K562 (cell line): Measurements from ENCODE around the gene SSR4. TPM values are rescaled to one million over a fixed set of nuclear protein-coding genes. Genes with fewer than 3 reads are reported as not detected.

Experiments used
- ATAC-seq: fragments of 200-7000 bp; cut with Tn5 transposase; 3 replicates; pipeline ENCODE4 v1.9.1; 2020; ENCODE audit warnings: moderate library complexity
- BruUV-seq: library from RNA; stranded (reverse); fragments of 400-500 nt; replicated peaks from 2 replicates; lab custom pipeline; 2021; lab: Mats Ljungman, UMichigan
- CTCF ChIA-PET: fragments of 300-600 bp; formaldehyde crosslinking; extraction: SDS; loops from one replicate; lab custom pipeline; 2021; ENCODE audit warnings: low intra/inter-chr PET ratio; lab: Yijun Ruan, JAX
- POLR2A ChIA-PET: fragments of 300-600, 350-650 bp; sonication (Branson Sonifier 250); formaldehyde crosslinking; extraction: SDS; loops from one replicate; lab custom pipeline; 2021; ENCODE audit warnings: antibody characterized with exemption, inconsistent platforms; lab: Yijun Ruan, JAX
- DNase-seq, 4 experiments: peaks; one replicate each; pipeline versions ENCODE4 v3.0.0 to v3.0.0-alpha.2; 2011 to 2018; ENCODE audit warnings: low spot score in 3 of 4, mixed read lengths in 3 of 4; ENCODE audit errors: extremely low read depth in 1 of 4
- FAIRE-seq: peaks from 2 replicates; lab custom pipeline; 2011; peaks lifted over from hg19 to GRCh38; lab: Jason Lieb, UNC
- H2AFZ ChIP-seq: 2 replicates; pipeline ENCODE4 v1.6.0; 2011; ENCODE audit warnings: low read depth, low read length, control low read depth, inconsistent platforms
- H3K27ac ChIP-seq: fragments of 200-600 bp; 3 replicates; pipeline ENCODE4 v1.8.0; 2011; ENCODE audit warnings: low read depth, mild to moderate bottlenecking, control low read depth, inconsistent platforms, low read length, moderate library complexity, mixed read lengths; ENCODE audit errors: extremely low read depth
- H3K27me3 ChIP-seq, 2 experiments: fragments of 300-600 bp in 1 of 2; 2 replicates in 1 of 2; 3 replicates in 1 of 2; pipeline versions ENCODE4 v1.6.0 to v1.8.0; 2011; ENCODE audit warnings: inconsistent platforms in 2 of 2, low read length in 2 of 2, mild to moderate bottlenecking in 1 of 2, mixed read lengths in 1 of 2, moderate library complexity in 1 of 2; ENCODE audit not compliant: control insufficient read depth in 2 of 2, insufficient read depth in 2 of 2
- H3K36me3 ChIP-seq: fragments of 300-600 bp; 3 replicates; pipeline ENCODE4 v1.8.0; 2011; ENCODE audit warnings: mild to moderate bottlenecking, low read length, inconsistent platforms; ENCODE audit not compliant: control insufficient read depth, insufficient read depth
- H3K4me1 ChIP-seq, 2 experiments: fragments of 200-600 bp in 1 of 2; replicated peaks in 1 of 2; 2 replicates in 1 of 2; 3 replicates in 1 of 2; pipeline versions ENCODE4 v1.5.1 to v1.8.0; 2011; ENCODE audit warnings: inconsistent platforms in 2 of 2, low read length in 2 of 2, mild to moderate bottlenecking in 1 of 2, mixed read lengths in 1 of 2, moderate library complexity in 1 of 2; ENCODE audit not compliant: control insufficient read depth in 2 of 2, insufficient read depth in 2 of 2
- H3K4me2 ChIP-seq: 2 replicates; pipeline ENCODE4 v1.6.1; 2011; ENCODE audit warnings: low read length, control low read depth, inconsistent platforms, mixed read lengths; ENCODE audit not compliant: insufficient read depth
- H3K4me3 ChIP-seq: fragments of 200-600 bp; sonication (generic), shearing (Covaris generic); 2 replicates; pipeline ENCODE4 v1.5.1; 2016; ENCODE audit warnings: control low read depth, inconsistent platforms
- H3K79me2 ChIP-seq: fragments of 200-600 bp; 3 replicates; pipeline ENCODE4 v1.8.0; 2011; ENCODE audit warnings: low read length, inconsistent platforms; ENCODE audit not compliant: control insufficient read depth, insufficient read depth
- H3K9ac ChIP-seq, 2 experiments: 2 replicates each; pipeline versions ENCODE4 v1.6.0 to v1.6.1; 2011; ENCODE audit warnings: low read depth in 2 of 2, low read length in 2 of 2, control low read depth in 1 of 2, inconsistent platforms in 1 of 2, mild to moderate bottlenecking in 1 of 2, mixed read lengths in 1 of 2; ENCODE audit not compliant: insufficient read depth in 1 of 2
- H3K9me1 ChIP-seq: one replicate; pipeline ENCODE4 v1.6.0; 2011; ENCODE audit warnings: inconsistent platforms, mild to moderate bottlenecking, low read length, moderate library complexity; ENCODE audit not compliant: control insufficient read depth, insufficient read depth
- H3K9me3 ChIP-seq: replicated peaks from 2 replicates; pipeline ENCODE4 v1.5.1; 2011; ENCODE audit warnings: low read depth, low read length, inconsistent platforms; ENCODE audit not compliant: control insufficient read depth, insufficient read depth
- H4K20me1 ChIP-seq: replicated peaks from 2 replicates; pipeline ENCODE4 v1.6.1; 2011; ENCODE audit warnings: low read length, inconsistent platforms, mixed read lengths; ENCODE audit not compliant: control insufficient read depth, insufficient read depth
- CREBBP ChIP-seq: IDR thresholded peaks from one replicate; pipeline ENCODE4 v1.6.1; 2012; ENCODE audit warnings: low read depth, mild to moderate bottlenecking, control low read depth, inconsistent platforms, low read length
- POLR2A ChIP-seq: fragments of 450-650 bp; conservative IDR thresholded peaks from 2 replicates; pipeline ENCODE4 v1.6.1; 2016
- POLR2AphosphoS5 ChIP-seq: IDR thresholded peaks from 2 replicates; pipeline ENCODE4 v1.6.1; 2011; ENCODE audit warnings: mild to moderate bottlenecking, low read depth, low read length, moderate library complexity; ENCODE audit not compliant: control insufficient read depth, insufficient read depth
- SETDB1 ChIP-seq: IDR thresholded peaks from one replicate; pipeline ENCODE4 v1.6.1; 2012; ENCODE audit warnings: low read length, control low read depth, inconsistent platforms
- TOE1 ChIP-seq, 2 experiments: fragments of 450-650 bp in 1 of 2; sonication (generic) in 1 of 2; formaldehyde crosslinking in 1 of 2; IDR thresholded peaks; 2 replicates each; pipeline versions ENCODE4 v1.7.1 to v1.8.0; 2016 to 2022; ENCODE audit warnings: borderline replicate concordance in 2 of 2, mild to moderate bottlenecking in 2 of 2, antibody characterized with exemption in 1 of 2, inconsistent platforms in 1 of 2, low read depth in 1 of 2, missing genetic modification reagents in 1 of 2, moderate library complexity in 1 of 2
- ZFX ChIP-seq: sonication (generic); formaldehyde crosslinking; IDR thresholded peaks from 2 replicates; pipeline ENCODE4 v1.8.0; 2022; ENCODE audit warnings: mild to moderate bottlenecking, missing genetic modification reagents, moderate library complexity
- ZNF24 ChIP-seq: fragments of 450-650 bp; IDR thresholded peaks from 2 replicates; pipeline ENCODE4 v1.6.1; 2016
- ZNF644 ChIP-seq: fragments of 200-800 bp; sonication (Bioruptor generic); IDR thresholded peaks from 2 replicates; pipeline ENCODE4 v1.6.1; 2016; ENCODE audit warnings: low read depth, missing genetic modification characterization, missing compliant biosample characterization
- ZNF830 ChIP-seq: fragments of 250-450 bp; sonication (Bioruptor Pico); IDR thresholded peaks from 2 replicates; pipeline ENCODE4 v1.5.0; 2021; ENCODE audit warnings: mild to moderate bottlenecking
- WGBS: fragments of 100-300 bp; shearing (Covaris generic); methylation state at CpG from one replicate; pipeline ENCODE4 v1.1.6; 2016; ENCODE audit warnings: low coverage, mixed read lengths; ENCODE audit not compliant: insufficient coverage; ENCODE audit errors: missing lambda C conversion rate; 5-methylcytosine and 5-hydroxymethylcytosine counted together
- in situ Hi-C: fragments of 300-500 bp; cut with MboI; formaldehyde crosslinking; loops from 4 replicates; pipeline ENCODE4 v1.15.0; 2018; ENCODE audit warnings: inconsistent platforms, mixed read lengths
- intact Hi-C: fragments of 100-400 bp; cut with micrococcal nuclease; formaldehyde crosslinking; loops from 2 replicates; pipeline ENCODE4 v1.14.2; 2022
- polyA plus RNA-seq, 8 experiments: library from polyadenylated mRNA; depleted of rRNA in 4 of 8; stranded (reverse) in 5 of 8; unstranded in 3 of 8; fragments of >200 nt; fragmentation: Nextera tagmentation in 2 of 8; fragmentation: Illumina TruSeq in 1 of 8; extraction: Ambion mirVana in 2 of 8; extraction: Trizol in 1 of 8; gene quantifications; 2 replicates each; pipeline versions ENCODE4 v1.2.1 to v1.2.3, GENCODE V29; 2011 to 2014; ENCODE audit warnings: inconsistent platforms in 1 of 8, missing spikeins in 1 of 8
- total RNA-seq, 7 experiments: library from RNA; depleted of rRNA in 6 of 7; stranded (reverse); fragments of >200 nt in 6 of 7; fragmentation: Illumina TruSeq in 2 of 7; extraction: Trizol in 2 of 7; gene quantifications; 2 replicates each; pipeline versions ENCODE4 v1.2.1 to v1.2.3, GENCODE V29; 2011 to 2021; ENCODE audit warnings: low replicate concordance in 1 of 7
- TF ChIP-seq, protein P1 (sequence below): fragments of 450-650 bp; IDR thresholded peaks from 2 replicates; pipeline ENCODE4 v1.6.1; 2018; ENCODE audit warnings: mild to moderate bottlenecking, low read depth; ENCODE audit not compliant: partially characterized antibody
- TF ChIP-seq, protein P2 (sequence below): fragments of 450-650 bp; conservative IDR thresholded peaks from 2 replicates; pipeline ENCODE4 v1.6.1; 2016; ENCODE audit warnings: missing genetic modification characterization, low read depth, mild to moderate bottlenecking, control low read depth, missing compliant biosample characterization

SSR4 gene
- total and polyA plus RNA-seq, 9 of the 15 experiments (the other 6 are each of a cell fraction or from before 2014, with no cell fraction given) = 146 to 492 (median 272) TPM

DNA sequence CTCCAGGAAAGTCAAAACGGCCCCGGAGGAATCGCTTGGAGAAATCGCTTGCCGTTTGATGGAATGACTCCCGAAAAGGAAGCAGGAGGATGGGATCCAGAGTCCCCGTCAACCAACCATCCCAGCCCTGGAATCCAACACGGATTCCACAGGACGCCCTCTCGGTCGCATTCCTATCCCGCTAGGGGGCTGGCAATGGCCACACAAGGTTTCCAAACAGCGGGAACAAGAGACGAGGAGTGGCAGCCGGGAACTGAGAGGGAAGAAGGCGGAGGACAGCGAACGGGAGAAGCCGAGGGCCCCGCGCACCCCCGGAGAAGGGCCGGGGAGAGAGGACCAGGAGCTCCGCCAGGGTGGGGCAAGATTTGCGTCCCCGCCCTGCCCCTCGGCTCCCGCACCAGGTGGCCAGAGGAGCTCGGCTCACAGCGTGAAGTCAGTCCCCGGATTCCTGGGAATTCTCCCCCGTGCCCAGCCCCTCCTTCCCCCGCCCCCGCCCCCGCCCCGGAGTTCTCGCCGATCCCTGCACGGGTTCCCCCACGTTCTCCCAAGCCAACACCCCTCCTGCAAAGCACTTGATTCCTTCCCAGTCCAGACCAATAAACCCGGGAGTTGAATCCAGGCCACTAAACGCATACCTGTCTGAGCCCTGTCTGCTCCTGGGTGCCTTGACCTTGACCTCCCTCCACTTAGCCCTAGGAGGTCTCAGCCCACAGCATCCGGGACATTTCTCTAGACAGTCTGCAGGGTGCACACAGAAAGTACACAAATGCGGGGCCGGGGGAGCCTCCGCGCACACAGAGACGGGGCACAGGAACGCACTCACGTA is 34.5 kb downstream of the SSR4 start:
- Histone ChIP-seq H3K36me3 (no peaks in the 10 kb centered on the region), H3K27ac (no peak overlapping the region), H3K4me3 (no peak overlapping the region), H3K4me2 (no peak overlapping the region), H3K9me1 (no peaks in the 10 kb centered on the region), H3K4me1 (peaks cover 0 to 28% of the 10 kb centered on the region in 2 experiments; a peak in 2 of 5 replicates), H3K9me3 (no peaks in the 10 kb centered on the region), H3K79me2 (no peaks in the 10 kb centered on the region), H2AFZ (no peak overlapping the region), H4K20me1 (0 out of 2 replicates have a peak, but pooled peaks cover 3% of the 10 kb centered on the region), H3K9ac (no peak overlapping the region), H3K27me3 (peaks cover 22 to 65% of the 10 kb centered on the region in 2 experiments; a peak in 4 of 5 replicates)
- DNase-seq (no peak), FAIRE-seq (no peak), ATAC-seq (no peak)
- in situ Hi-C loops (no loop called here), intact Hi-C loops (no loop called here)
- 33% methylated on average over 31 of the region's 50 CpGs for WGBS
- TF ChIP-seq, protein P1, sequence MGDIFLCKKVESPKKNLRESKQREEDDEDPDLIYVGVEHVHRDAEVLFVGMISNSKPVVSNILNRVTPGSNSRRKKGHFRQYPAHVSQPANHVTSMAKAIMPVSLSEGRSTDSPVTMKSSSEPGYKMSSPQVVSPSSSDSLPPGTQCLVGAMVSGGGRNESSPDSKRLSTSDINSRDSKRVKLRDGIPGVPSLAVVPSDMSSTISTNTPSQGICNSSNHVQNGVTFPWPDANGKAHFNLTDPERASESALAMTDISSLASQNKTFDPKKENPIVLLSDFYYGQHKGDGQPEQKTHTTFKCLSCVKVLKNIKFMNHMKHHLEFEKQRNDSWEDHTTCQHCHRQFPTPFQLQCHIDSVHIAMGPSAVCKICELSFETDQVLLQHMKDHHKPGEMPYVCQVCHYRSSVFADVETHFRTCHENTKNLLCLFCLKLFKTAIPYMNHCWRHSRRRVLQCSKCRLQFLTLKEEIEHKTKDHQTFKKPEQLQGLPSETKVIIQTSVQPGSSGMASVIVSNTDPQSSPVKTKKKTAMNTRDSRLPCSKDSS = no peak
- TF ChIP-seq CREBBP = no peak
- TF ChIP-seq TOE1 (IDR thresholded peaks at IDR 0.05; ENCODE audit: borderline replicate concordance) = no peak
- no peak for TF ChIP-seq TOE1 (CRISPR knock-in tag; IDR thresholded peaks at IDR 0.05; ENCODE audit: borderline replicate concordance, low read depth)
- no peak for TF ChIP-seq ZNF830 (CRISPR knock-in tag)
- TF ChIP-seq POLR2A = no peak
- TF ChIP-seq ZNF644 = no peak
- TF ChIP-seq ZFX (CRISPR knock-in tag) = no peak
- TF ChIP-seq SETDB1 = no peak
- no peak for TF ChIP-seq ZNF24
- TF ChIP-seq POLR2AphosphoS5 = no peak
- TF ChIP-seq, protein P2, sequence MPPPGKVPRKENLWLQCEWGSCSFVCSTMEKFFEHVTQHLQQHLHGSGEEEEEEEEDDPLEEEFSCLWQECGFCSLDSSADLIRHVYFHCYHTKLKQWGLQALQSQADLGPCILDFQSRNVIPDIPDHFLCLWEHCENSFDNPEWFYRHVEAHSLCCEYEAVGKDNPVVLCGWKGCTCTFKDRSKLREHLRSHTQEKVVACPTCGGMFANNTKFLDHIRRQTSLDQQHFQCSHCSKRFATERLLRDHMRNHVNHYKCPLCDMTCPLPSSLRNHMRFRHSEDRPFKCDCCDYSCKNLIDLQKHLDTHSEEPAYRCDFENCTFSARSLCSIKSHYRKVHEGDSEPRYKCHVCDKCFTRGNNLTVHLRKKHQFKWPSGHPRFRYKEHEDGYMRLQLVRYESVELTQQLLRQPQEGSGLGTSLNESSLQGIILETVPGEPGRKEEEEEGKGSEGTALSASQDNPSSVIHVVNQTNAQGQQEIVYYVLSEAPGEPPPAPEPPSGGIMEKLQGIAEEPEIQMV = no peak
- BruUV-seq = no TSS peak
- ChIA-PET POLR2A (no interaction called here), CTCF (no interaction called here)
